Small intestine (tissue), 7 donors: ENCODE results near the gene TSSK3. TPM values are rescaled to one million over a fixed set of nuclear protein-coding genes. Genes with fewer than 3 reads are reported as not detected.

Experiments
- DNase-seq, 2 donors: peaks; one replicate each; pipeline versions ENCODE4 v3.0.0 to v3.0.0-alpha.2; 2013
- FAIRE-seq: peaks from 2 replicates; lab custom pipeline; 2012; peaks lifted over from hg19 to GRCh38; lab: Jason Lieb, UNC
- H3K27ac ChIP-seq, 3 donors: one replicate each; pipeline ENCODE4 v1.5.1; 2013; ENCODE audit warnings: low read length in 2 of 3, mild to moderate bottlenecking in 2 of 3, control low read depth in 1 of 3, inconsistent platforms in 1 of 3, low read depth in 1 of 3, moderate library complexity in 1 of 3
- H3K27me3 ChIP-seq, 3 donors: one replicate each; pipeline ENCODE4 v1.6.1; 2013; ENCODE audit warnings: low read length in 3 of 3, inconsistent platforms in 1 of 3; ENCODE audit not compliant: control insufficient read depth in 3 of 3, insufficient read depth in 3 of 3
- H3K36me3 ChIP-seq, 3 donors: one replicate each; pipeline ENCODE4 v1.6.1; 2013; ENCODE audit warnings: low read length in 3 of 3, inconsistent platforms in 1 of 3, low read depth in 1 of 3, mild to moderate bottlenecking in 1 of 3, moderate library complexity in 1 of 3; ENCODE audit not compliant: control insufficient read depth in 3 of 3, insufficient read depth in 2 of 3
- H3K4me1 ChIP-seq, 3 donors: one replicate each; pipeline ENCODE4 v1.6.1; 2013; ENCODE audit warnings: low read length in 2 of 3, inconsistent platforms in 1 of 3, low read depth in 1 of 3, mild to moderate bottlenecking in 1 of 3, moderate library complexity in 1 of 3; ENCODE audit not compliant: control insufficient read depth in 3 of 3, insufficient read depth in 2 of 3
- H3K4me3 ChIP-seq, 3 donors: one replicate each; pipeline ENCODE4 v1.5.1; 2013; ENCODE audit warnings: low read length in 3 of 3, control low read depth in 1 of 3, inconsistent platforms in 1 of 3, low read depth in 1 of 3, mild to moderate bottlenecking in 1 of 3, moderate library complexity in 1 of 3
- H3K9me3 ChIP-seq, 2 donors: one replicate each; pipeline ENCODE4 v1.6.1; 2013; ENCODE audit warnings: low read depth in 1 of 2, low read length in 1 of 2; ENCODE audit not compliant: control insufficient read depth in 2 of 2, insufficient read depth in 1 of 2
- whole genome bisulfite sequencing, 3 donors: extraction: QIAGEN DNeasy Blood & Tissue Kit; methylation state at CpG; one replicate each; pipeline ENCODE4 v1.1.7; 2013; 5-methylcytosine and 5-hydroxymethylcytosine counted together
- polyA plus RNA-seq, 4 donors: library from polyadenylated mRNA; stranded (reverse) in 3 of 4; unstranded in 1 of 4; fragments of 200-250 nt in 3 of 4; fragments of 120-200 nt in 1 of 4; gene quantifications; one replicate each; pipeline versions ENCODE4 v1.2.1 to v1.2.3, GENCODE V29; 2013
- donor health status: healthy with polysubstance abuse.
- donor health status: control.
- donor health status: control.
- donor health status: Bipolar disorder and iron deficiency.
- donor health status: healthy.

Gene TSSK3
- polyA plus RNA-seq, 4 donors = 0.45 to 5.2 (median 0.48) TPM; not detected in 1

DNA sequence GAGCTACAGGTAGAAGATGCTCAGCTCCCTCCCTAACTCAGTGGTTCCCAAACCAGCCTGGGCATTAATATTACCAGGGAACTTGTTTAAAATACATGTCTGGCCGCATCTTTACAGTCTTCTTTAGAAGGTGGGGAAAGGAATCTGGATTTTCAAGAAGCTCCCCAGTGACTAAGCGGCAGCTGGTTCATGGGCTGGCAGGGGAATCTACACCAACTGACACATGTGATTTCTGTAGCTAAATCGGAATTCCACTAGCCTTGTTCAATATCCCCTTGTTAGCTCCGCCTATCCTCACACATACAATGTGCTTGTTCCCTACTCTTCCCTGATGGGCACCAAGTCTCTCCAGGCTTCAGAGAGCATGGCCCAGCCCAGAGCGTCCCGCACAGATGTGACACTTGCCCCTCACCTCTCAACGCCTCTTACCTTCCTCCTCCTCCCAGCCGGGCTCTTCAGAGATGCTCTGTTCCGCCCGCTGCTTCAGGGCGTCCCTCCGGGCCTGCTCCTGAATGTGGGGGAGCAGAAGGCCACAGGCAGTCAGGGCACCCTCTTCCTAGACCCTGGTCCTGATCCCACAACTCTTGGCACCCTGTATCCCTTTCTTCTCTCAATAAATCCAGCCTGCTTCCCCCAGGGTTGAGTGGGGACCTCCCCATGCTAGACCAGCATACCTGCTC is 15.3 kb downstream of the TSSK3 start:
- WGBS, 3 donors = 90 to 93% (median 92%) methylated on average over 12 of the region's 12 CpGs
- FAIRE-seq = no peak

DNA sequence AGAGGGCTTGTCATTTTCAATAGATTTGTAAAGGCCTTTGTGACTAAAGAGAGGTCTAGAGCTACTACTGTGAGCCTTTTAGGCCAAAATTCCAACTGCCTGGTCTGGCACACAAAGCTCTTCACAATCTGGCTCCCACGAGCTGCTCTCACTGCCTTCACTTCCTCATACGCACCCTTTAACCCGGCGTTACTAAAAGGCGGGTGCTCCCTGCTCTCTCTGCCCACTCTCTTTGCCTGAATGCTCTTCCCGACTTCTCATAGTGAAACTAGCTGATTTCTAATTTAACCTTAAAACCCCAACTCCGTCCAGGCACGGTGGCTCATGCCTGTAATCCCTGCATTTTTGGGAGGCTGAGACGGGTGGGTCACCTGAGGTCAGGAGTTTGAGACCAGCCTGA is 17.7 kb downstream of the TSSK3 start:
- peaks cover 24 to 81% (median 55%) of the 10 kb centered on the region in 3 donors for H3K36me3 ChIP-seq
- no peak overlapping the region for H3K4me3 ChIP-seq
- FAIRE-seq (no peak), DNase-seq (no peak)
- 88 to 96% (median 88%) methylated on average over 9 of the region's 9 CpGs for WGBS, 3 donors
- H3K27me3 ChIP-seq = no peaks in the 10 kb centered on the region
- no peaks in the 10 kb centered on the region for H3K9me3 ChIP-seq
- H3K4me1 ChIP-seq = no peaks in the 10 kb centered on the region
- no peak overlapping the region for H3K27ac ChIP-seq

More for the DNA sequence above, 15.3 kb downstream of the TSSK3 start:
- no peak for DNase-seq
- no peak overlapping the region for H3K27ac ChIP-seq
- no peaks in the 10 kb centered on the region for H3K9me3 ChIP-seq
- no peak overlapping the region for H3K4me3 ChIP-seq
- H3K36me3 ChIP-seq = peaks cover 33 to 90% (median 59%) of the 10 kb centered on the region in 3 donors
- H3K27me3 ChIP-seq = no peaks in the 10 kb centered on the region
- no peaks in the 10 kb centered on the region for H3K4me1 ChIP-seq

DNA sequence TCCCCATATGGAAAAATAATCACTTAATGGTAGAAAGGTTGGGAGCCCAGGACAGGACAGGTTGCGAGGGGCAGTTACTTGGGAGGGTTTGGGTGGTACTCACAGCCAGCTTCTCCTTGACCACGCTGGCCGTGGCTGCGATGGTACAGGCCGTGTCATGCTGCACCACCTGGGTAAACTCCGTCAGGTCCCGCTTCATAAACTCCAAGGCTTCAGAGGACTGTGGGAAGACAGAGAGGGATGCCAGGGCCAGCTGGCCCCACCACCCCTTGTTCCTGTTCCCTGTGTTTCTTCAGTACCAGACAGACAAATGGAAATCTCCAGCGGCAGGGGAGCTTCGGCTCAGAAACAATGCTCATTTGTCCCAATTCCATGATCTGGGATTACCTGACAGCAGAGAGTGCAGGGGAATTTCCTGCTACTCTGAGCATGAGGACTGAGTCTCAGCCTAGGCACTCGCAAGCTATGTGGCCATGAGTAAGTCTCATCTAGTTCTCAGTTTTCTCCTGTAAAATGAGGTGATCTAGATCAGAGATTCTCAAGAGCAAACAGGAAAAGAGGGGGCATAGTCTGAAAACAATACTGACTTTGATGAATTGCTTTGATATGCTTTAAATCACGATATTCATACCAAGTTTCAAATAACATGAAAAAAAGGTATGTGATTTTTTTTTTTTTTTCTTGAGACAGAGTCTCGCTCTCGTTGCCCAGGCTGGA is 24.5 kb downstream of the TSSK3 start:
- no peak overlapping the region for H3K4me3 ChIP-seq
- FAIRE-seq = no peak
- 91 to 94% (median 93%) methylated on average over 13 of the region's 13 CpGs for WGBS, 3 donors
- H3K36me3 ChIP-seq = peaks cover 11 to 61% (median 29%) of the 10 kb centered on the region in 3 donors
- DNase-seq = no peak
- H3K27me3 ChIP-seq = no peaks in the 10 kb centered on the region
- H3K9me3 ChIP-seq = no peaks in the 10 kb centered on the region
- no peak overlapping the region for H3K27ac ChIP-seq
- no peaks in the 10 kb centered on the region for H3K4me1 ChIP-seq

DNA sequence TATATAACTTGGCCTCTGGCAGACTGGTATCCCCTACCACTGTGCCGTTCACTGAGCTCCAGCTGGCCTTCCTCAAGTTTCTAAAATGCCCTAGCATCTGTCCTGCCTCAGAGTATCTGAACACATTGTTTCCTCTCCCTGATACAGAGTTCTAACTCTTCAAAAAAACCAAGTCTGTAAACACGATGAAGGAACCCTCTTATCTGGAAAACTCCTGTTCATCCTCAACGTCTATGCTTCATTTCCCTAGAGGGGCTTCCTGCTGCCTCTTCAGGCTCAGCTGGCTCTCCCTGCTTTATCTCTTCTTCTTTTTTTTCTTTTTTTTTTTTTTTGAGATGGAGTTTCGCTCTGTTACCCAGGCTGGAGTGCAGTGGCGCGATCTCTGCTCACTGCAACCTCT is 26.3 kb downstream of the TSSK3 start:
- no peak for DNase-seq
- H3K4me1 ChIP-seq = peaks cover 0 to 8% (median 8%) of the 10 kb centered on the region in 3 donors
- H3K36me3 ChIP-seq = peaks cover 7 to 54% (median 25%) of the 10 kb centered on the region in 3 donors
- no peaks in the 10 kb centered on the region for H3K27me3 ChIP-seq
- no peak overlapping the region for H3K27ac ChIP-seq
- 80 to 89% (median 84%) methylated on average over 4 to 6 of the region's 6 CpGs for WGBS, 3 donors
- no peaks in the 10 kb centered on the region for H3K9me3 ChIP-seq
- no peak for FAIRE-seq
- H3K4me3 ChIP-seq = no peak overlapping the region

DNA sequence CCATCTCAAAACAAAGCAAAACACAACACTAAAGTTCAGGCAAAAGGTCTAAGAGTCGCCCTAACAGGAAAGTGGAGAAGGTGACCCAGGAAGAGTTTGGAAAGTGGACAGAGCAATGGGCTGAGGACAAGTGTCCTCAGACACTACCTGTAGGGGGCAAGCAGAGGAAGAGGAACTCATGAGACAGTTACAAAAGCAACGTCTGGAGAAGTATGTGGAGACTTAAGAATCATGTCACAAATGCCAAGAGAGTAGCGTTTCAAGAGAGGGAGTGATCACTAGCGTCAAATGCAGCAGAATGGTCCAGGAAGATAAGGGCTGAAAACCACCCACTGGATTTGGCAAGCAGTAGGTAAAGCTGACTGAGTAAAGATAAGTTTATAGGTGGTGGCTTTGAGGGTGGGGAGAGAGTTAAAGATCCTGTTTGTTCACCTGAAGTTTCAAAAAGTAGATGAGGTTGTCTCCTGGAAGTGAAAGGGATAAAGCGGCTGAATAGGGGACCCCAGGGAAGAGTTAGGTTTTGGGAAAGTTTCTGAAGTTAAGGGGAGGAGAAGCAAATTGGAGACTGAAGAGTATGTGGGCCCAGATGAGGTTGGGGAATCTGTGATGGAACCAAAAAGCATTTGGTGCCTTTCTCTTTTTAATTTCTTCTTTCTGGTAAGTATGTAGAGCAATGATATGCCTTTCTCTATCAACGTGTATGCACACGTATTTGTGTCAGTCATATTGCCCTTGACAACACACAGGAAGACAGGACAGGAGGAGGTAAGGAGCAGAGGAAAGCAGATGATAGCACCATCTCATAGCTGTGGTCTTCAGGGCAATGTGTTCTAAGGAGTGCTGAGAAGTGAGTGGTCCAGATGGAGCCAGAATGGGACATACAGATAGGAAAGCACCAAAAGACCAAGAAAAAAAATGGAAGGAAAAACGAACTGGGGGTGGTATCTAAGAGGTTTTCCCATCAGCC is 28.8 kb downstream of the TSSK3 start:
- Histone ChIP-seq H3K9me3 (no peaks in the 10 kb centered on the region), H3K36me3 (peaks cover 5 to 41% (median 16%) of the 10 kb centered on the region in 3 donors), H3K27me3 (no peaks in the 10 kb centered on the region), H3K4me1 (peaks cover 0 to 14% (median 8%) of the 10 kb centered on the region in 3 donors), H3K27ac (no peak overlapping the region), H3K4me3 (no peak overlapping the region)
- WGBS, 3 donors = 48 to 71% (median 55%) methylated on average over 8 of the region's 8 CpGs
- no peak for DNase-seq
- no peak for FAIRE-seq

DNA sequence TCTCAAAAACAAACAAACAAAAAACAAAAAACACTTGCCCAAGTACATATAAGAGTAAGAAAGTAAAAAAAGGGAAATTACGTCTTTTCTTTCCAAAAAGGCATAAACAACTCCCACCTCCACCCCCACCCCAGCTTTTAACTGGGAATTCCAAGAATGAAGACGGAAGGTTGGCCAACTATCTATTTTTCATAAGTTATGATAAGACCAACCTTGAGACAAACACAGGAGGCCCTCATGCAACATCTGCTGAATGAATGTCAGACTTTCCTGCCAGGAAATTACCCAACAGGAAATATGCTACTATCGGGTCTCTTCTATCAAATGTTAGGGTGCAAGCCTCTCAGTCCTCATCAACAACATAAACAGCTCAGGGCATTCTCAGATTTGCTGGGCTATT is 30.0 kb downstream of the TSSK3 start:
- Histone ChIP-seq H3K27ac (no peak overlapping the region), H3K27me3 (no peaks in the 10 kb centered on the region), H3K4me1 (peaks cover 0 to 14% (median 8%) of the 10 kb centered on the region in 3 donors), H3K9me3 (no peaks in the 10 kb centered on the region), H3K36me3 (peaks cover 2 to 35% (median 11%) of the 10 kb centered on the region in 3 donors), H3K4me3 (no peak overlapping the region)
- FAIRE-seq (no peak), DNase-seq (no peak)
- 70 to 75% (median 75%) methylated on average over 3 of the region's 3 CpGs for WGBS, 3 donors

DNA sequence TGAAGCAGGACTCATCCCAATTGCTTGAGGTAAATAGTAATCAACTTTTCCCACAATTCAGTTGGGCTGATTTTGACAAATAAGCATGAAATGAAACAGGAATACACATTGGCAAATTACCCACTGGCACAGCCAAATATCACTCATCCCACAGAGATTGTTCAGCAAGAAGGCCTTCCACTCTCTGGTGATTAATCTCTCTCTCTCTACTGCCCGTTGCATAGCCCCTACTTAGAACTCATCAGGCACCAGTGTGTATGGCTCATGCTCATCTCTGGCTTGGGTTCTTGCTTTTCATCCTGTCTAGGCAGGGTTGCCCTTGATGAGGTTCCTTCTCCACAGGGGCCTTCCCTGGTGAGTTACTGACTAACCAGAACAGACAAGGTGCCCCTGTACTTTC is 30.8 kb downstream of the TSSK3 start:
- peak overlapping the region in 2 of 3 donors; percentile 81 to 88 for H3K4me3 ChIP-seq
- FAIRE-seq = no peak

DNA sequence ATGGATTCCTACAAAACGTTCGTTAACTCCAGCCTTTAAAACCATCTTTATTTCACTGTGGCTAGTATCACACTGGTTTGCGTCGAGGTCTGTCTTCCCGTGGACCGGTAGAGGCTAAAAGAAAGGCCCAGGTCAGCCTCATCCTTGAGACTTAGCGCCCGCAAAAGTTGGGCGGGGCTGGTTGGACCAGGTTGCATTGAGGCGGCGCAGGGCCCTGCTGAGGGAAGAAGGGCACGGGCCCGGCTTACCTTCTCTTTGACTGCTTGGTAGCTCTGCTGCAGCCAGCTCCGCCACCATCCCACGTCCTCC is 31.4 kb downstream of the TSSK3 start:
- WGBS, 3 donors = 1 to 2% (median 1%) methylated on average over 15 of the region's 15 CpGs
- peaks cover 0 to 14% (median 8%) of the 10 kb centered on the region in 3 donors for H3K4me1 ChIP-seq
- peak overlapping the region; percentile 61 to 88 (median 81) for H3K4me3 ChIP-seq
- DNase-seq (peak in 1 of 2 donors; percentile 61), FAIRE-seq (no peak)
- H3K27ac ChIP-seq = peak overlapping the region; percentile 86 to 95 (median 87)
- no peaks in the 10 kb centered on the region for H3K27me3 ChIP-seq
- H3K36me3 ChIP-seq = peaks cover 0 to 26% (median 10%) of the 10 kb centered on the region in 3 donors
- no peaks in the 10 kb centered on the region for H3K9me3 ChIP-seq

More for the DNA sequence above, 30.8 kb downstream of the TSSK3 start:
- H3K27ac ChIP-seq = no peak overlapping the region
- H3K36me3 ChIP-seq = peaks cover 0 to 31% (median 10%) of the 10 kb centered on the region in 3 donors
- H3K4me1 ChIP-seq = peaks cover 0 to 14% (median 8%) of the 10 kb centered on the region in 3 donors
- WGBS, 3 donors = 53 to 90% (median 62%) methylated on average over 1 of the region's 1 CpG
- H3K9me3 ChIP-seq = no peaks in the 10 kb centered on the region
- DNase-seq = peak in 1 of 2 donors; percentile 16
- H3K27me3 ChIP-seq = no peaks in the 10 kb centered on the region
